ENCODE measurements around the gene DPF1. TPM values are rescaled to one million over a fixed set of nuclear protein-coding genes. Genes with fewer than 3 reads are reported as not detected.

DPF1 gene
- total RNA-seq, 1 donor from 2014 or later = 31.7 TPM

DNA sequence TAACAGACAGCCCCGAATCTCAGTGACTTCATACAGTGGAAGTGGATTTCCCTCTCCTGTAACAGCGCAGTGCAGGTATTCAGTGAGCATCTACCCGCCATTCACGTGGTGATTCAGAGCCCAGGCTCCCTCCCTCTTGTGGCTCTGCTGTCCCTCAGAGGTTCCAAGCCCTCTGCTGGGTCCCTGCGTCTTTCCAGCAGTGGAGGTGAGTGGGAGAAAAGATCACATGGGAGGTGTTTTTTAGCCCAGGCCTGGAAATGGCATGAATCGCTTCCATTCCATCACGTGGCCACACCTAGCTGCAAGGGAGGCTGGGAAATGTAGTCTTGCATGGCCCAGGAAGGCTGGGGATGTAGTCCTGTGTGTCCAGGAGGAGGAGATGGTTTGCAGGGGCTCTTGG, 61.4 kb downstream of the DPF1 start:
- Mint-ChIP-seq H3K27ac (ENCODE audit: unreplicated experiment) (no peak overlapping the region), H3K4me3 (no peak overlapping the region), H3K36me3 (ENCODE audit: low read depth) (peaks cover 36% of the 10 kb centered on the region), H3K27me3 (ENCODE audit: low read depth) (no peaks in the 10 kb centered on the region), H3K9me3 (no peaks in the 10 kb centered on the region), H3K4me1 (no peaks in the 10 kb centered on the region)
- TF ChIP-seq CTCF (conservative IDR thresholded peaks at IDR 0.05) = no peak
- no peak for DNase-seq (ENCODE audit: low read depth, low spot score)

DNA sequence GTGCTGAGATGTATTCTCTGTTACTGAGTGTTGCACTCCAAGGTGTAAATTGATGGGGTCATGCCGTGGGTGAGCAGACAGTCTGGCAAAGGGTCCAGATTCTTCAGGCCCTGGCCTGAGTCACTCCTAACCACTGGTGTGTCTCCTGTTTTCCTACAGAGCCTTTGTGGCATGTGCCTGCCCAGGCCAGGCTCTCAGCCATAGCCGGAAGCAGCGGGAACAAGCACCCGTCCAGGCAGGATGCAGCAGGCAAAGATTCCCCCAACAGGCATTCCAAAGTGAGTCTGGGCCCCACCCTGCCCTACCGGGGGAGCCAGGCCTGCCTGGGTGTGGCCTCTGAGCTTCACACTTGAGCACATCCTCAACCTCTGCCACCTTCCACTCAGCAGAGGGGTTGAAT, 61.9 kb downstream of the DPF1 start:
- DNase-seq (ENCODE audit: low read depth, low spot score) = no peak
- no peak overlapping the region for H3K27ac Mint-ChIP-seq (ENCODE audit: unreplicated experiment)
- no peaks in the 10 kb centered on the region for H3K4me1 Mint-ChIP-seq
- H3K9me3 Mint-ChIP-seq = no peaks in the 10 kb centered on the region
- H3K4me3 Mint-ChIP-seq = no peak overlapping the region
- H3K36me3 Mint-ChIP-seq (ENCODE audit: low read depth) = peaks cover 36% of the 10 kb centered on the region
- no peak for TF ChIP-seq CTCF (conservative IDR thresholded peaks at IDR 0.05)
- H3K27me3 Mint-ChIP-seq (ENCODE audit: low read depth) = no peaks in the 10 kb centered on the region

Other genes starting within 250 kb of the DPF1 start
- 1.2 and 1.7 TPM in 2 replicates for gene PPP1R14A, start 32.2 kb upstream of the DPF1 start, total RNA-seq
- 9.2 and 9.6 TPM in 2 replicates for gene SPINT2, start 40.4 kb upstream of the DPF1 start, total RNA-seq
- not detected in 2 replicates for gene C19orf33, start 80.0 kb upstream of the DPF1 start, total RNA-seq
- 43.7 and 45.7 TPM in 2 replicates for gene YIF1B, start 91.7 kb upstream of the DPF1 start, total RNA-seq
- gene KCNK6, start 95.6 kb upstream of the DPF1 start, total RNA-seq = not detected in 2 replicates
- gene CATSPERG, start 111.6 kb upstream of the DPF1 start, total RNA-seq = 5.0 and 6.0 TPM in 2 replicates
- 186 and 190 TPM in 2 replicates for gene PSMD8, start 150.3 kb upstream of the DPF1 start, total RNA-seq
- gene GGN, start 163.8 kb upstream of the DPF1 start, total RNA-seq = 1.4 and 2.2 TPM in 2 replicates
- gene SPRED3, start 164.5 kb upstream of the DPF1 start, total RNA-seq = 11.2 and 12.0 TPM in 2 replicates
- gene FAM98C, start 178.9 kb upstream of the DPF1 start, total RNA-seq = 10.6 and 11.8 TPM in 2 replicates
- 0.43 and 0.58 TPM in 2 replicates for gene RASGRP4, start 202.0 kb upstream of the DPF1 start, total RNA-seq
- gene RYR1, start 209.5 kb upstream of the DPF1 start, total RNA-seq = 1.1 and 1.5 TPM in 2 replicates